Astrocyte of the spinal cord (primary cell): Measurements from ENCODE around the gene RNGTT.
A peak's percentile ranks its signal among the peaks of the same experiment; 100 is the strongest.

Experiments used
- DNase-seq: peaks from one replicate; pipeline ENCODE4 v3.0.0; 2011; ENCODE audit warnings: low read depth, low spot score
- H3K4me3 ChIP-seq: 2 replicates; pipeline ENCODE4 v1.5.1; 2011; ENCODE audit warnings: low read depth, mild to moderate bottlenecking, low read length, moderate library complexity
- CTCF ChIP-seq: IDR thresholded peaks from 2 replicates; pipeline ENCODE4 v1.5.1; 2012; ENCODE audit warnings: low read depth, mild to moderate bottlenecking, low read length, inconsistent platforms
- in situ Hi-C: cut with HindIII; loops from 2 replicates; pipeline ENCODE4 v1.10.0; 2017; ENCODE audit warnings: low sequenced_read_pairs

Gene RNGTT

GRCh38 chr6:88641178-88641903 lies 322.1 kb downstream of the RNGTT start:
- no peak overlapping the region for H3K4me3 ChIP-seq
- no peak for TF ChIP-seq CTCF
- DNase-seq, result no peak
- in situ Hi-C loops, result no loop called here

GRCh38 chr6:88637761-88638545 lies 325.5 kb downstream of the RNGTT start:
- TF ChIP-seq CTCF, result no peak
- DNase-seq, result no peak
- in situ Hi-C loops, result no loop called here
- H3K4me3 ChIP-seq, result no peak overlapping the region

- in situ Hi-C loops, result no loop called here
- no peak for DNase-seq
These were observed 326.5 kb downstream of the RNGTT start for GRCh38 chr6:88636871-88637270.

GRCh38 chr6:88633782-88634181 lies 329.6 kb downstream of the RNGTT start:
- no peak for DNase-seq
- TF ChIP-seq CTCF, result no peak
- in situ Hi-C loops, result no loop called here
- no peak overlapping the region for H3K4me3 ChIP-seq

More at GRCh38 chr6:88636871-88637270, 326.5 kb downstream of the RNGTT start:
- no peak overlapping the region for H3K4me3 ChIP-seq
- no peak for TF ChIP-seq CTCF

GRCh38 chr6:88631830-88632229 lies 331.6 kb downstream of the RNGTT start:
- TF ChIP-seq CTCF, result no peak
- no peak for DNase-seq
- in situ Hi-C loops, result no loop called here
- H3K4me3 ChIP-seq, result no peak overlapping the region

- H3K4me3 ChIP-seq, result no peak overlapping the region
- in situ Hi-C loops, result no loop called here
- TF ChIP-seq CTCF, result no peak
- DNase-seq, result peak; percentile 52
These were observed 333.5 kb downstream of the RNGTT start for GRCh38 chr6:88629838-88630494.
